ENCODE measurements around the gene KRTAP25-1. TPM values are rescaled to one million over a fixed set of nuclear protein-coding genes. Genes with fewer than 3 reads are reported as not detected.

KRTAP25-1 gene
- total RNA-seq = not detected
- long read RNA-seq, donor 1 = 0 reads
- long read RNA-seq, donor 2 = 0 reads

- ATAC-seq = no peak
- H3K4me3 ChIP-seq = no peak within 1 kb of the TSS
- TF ChIP-seq, protein P1, sequence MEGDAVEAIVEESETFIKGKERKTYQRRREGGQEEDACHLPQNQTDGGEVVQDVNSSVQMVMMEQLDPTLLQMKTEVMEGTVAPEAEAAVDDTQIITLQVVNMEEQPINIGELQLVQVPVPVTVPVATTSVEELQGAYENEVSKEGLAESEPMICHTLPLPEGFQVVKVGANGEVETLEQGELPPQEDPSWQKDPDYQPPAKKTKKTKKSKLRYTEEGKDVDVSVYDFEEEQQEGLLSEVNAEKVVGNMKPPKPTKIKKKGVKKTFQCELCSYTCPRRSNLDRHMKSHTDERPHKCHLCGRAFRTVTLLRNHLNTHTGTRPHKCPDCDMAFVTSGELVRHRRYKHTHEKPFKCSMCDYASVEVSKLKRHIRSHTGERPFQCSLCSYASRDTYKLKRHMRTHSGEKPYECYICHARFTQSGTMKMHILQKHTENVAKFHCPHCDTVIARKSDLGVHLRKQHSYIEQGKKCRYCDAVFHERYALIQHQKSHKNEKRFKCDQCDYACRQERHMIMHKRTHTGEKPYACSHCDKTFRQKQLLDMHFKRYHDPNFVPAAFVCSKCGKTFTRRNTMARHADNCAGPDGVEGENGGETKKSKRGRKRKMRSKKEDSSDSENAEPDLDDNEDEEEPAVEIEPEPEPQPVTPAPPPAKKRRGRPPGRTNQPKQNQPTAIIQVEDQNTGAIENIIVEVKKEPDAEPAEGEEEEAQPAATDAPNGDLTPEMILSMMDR (IDR thresholded peaks at IDR 0.05) = no peak
- H3K36me3 ChIP-seq (ENCODE audit: low read depth) = no peaks in the 10 kb centered on the region
- no peak for DNase-seq
- H3K9me3 ChIP-seq = no peaks in the 10 kb centered on the region
- intact Hi-C loops (cut with DNase I, micrococcal nuclease) = no loop called here
- no peaks in the 10 kb centered on the region for H3K4me1 ChIP-seq (ENCODE audit: low read depth)
Observed at GRCh38 chr21:30289215-30289614, at the start of gene KRTAP25-1. Gene KRTAP25-1, minus strand, starts transcription at chr21:30289514. Its CDS starts 24 bp downstream, at chr21:30289490.

DNA sequence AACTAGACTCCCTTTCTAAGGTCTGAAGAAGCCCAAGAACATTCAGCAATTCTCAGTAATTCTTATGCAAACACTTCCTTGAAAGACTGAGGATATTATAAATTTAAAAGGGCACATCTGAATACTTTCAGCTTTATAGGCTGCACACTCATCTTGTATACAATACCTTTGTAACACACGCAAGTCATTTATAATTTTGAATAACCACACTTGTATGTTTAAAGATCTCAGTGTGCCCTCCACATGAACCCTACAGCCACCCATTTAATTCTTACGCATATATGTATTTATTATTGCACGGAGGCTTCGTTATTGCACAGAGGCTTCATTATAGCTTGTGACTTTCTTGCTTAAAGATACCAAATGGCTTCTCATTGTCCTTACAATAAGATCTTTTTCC is 49.4 kb upstream of the KRTAP25-1 start:
- Histone ChIP-seq H3K36me3 (ENCODE audit: low read depth) (no peaks in the 10 kb centered on the region), H3K4me3 (no peak overlapping the region), H3K4me1 (ENCODE audit: low read depth) (no peaks in the 10 kb centered on the region), H3K9me3 (no peaks in the 10 kb centered on the region)
- DNase-seq (no peak), ATAC-seq (no peak)
- intact Hi-C loops (cut with DNase I, micrococcal nuclease) = no loop called here
- TF ChIP-seq, protein P1 (IDR thresholded peaks at IDR 0.05) = no peak

DNA sequence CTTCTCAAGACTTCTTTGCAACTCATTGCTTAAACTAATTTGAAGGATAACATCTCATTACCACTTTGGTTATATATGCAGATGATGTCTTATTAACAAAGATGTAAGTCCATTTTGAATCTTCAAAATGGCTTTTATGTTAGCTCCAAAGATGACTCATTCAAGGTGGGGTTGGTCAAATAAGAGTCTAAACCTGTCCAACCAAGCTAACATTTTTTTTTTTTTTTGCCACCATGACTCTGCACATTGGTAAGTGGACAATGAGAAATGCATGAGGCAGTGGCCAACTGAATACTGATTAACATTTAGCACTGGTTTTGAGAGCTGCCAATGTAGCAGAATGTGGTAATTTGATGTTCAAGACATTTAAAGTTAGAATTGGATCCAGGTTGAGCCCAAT is 48.5 kb upstream of the KRTAP25-1 start:
- H3K9me3 ChIP-seq = no peaks in the 10 kb centered on the region
- TF ChIP-seq, protein P1 (IDR thresholded peaks at IDR 0.05) = no peak
- no peaks in the 10 kb centered on the region for H3K36me3 ChIP-seq (ENCODE audit: low read depth)
- ATAC-seq (no peak), DNase-seq (no peak)
- intact Hi-C loops (cut with DNase I, micrococcal nuclease) = no loop called here
- no peaks in the 10 kb centered on the region for H3K4me1 ChIP-seq (ENCODE audit: low read depth)
- H3K4me3 ChIP-seq = no peak overlapping the region

- H3K4me1 ChIP-seq (ENCODE audit: low read depth) = no peaks in the 10 kb centered on the region
- no peaks in the 10 kb centered on the region for H3K9me3 ChIP-seq
- H3K36me3 ChIP-seq (ENCODE audit: low read depth) = no peaks in the 10 kb centered on the region
- no peak within 1 kb of the TSS for H3K4me3 ChIP-seq
- intact Hi-C loops (cut with DNase I, micrococcal nuclease) = no loop called here
- no peak for ATAC-seq
- TF ChIP-seq, protein P1 (IDR thresholded peaks at IDR 0.05) = no peak
- DNase-seq = no peak
Observed at GRCh38 chr21:30337276-30337744, 48.0 kb upstream of the KRTAP25-1 start, which contains the start of gene KRTAP27-1. Gene KRTAP27-1, minus strand, starts transcription at chr21:30337694. Its CDS starts 26 bp downstream, at chr21:30337668.

- H3K4me3 ChIP-seq = no peak overlapping the region
- H3K9me3 ChIP-seq = no peaks in the 10 kb centered on the region
- intact Hi-C loops (cut with DNase I, micrococcal nuclease) = no loop called here
- no peak for ATAC-seq
- H3K36me3 ChIP-seq (ENCODE audit: low read depth) = no peaks in the 10 kb centered on the region
- no peak for DNase-seq
- TF ChIP-seq, protein P1 (IDR thresholded peaks at IDR 0.05) = no peak
- H3K4me1 ChIP-seq (ENCODE audit: low read depth) = no peaks in the 10 kb centered on the region
Observed at GRCh38 chr21:30336596-30336995, 47.3 kb upstream of the KRTAP25-1 start.

GRCh38 chr21:30333736-30334135 is 44.4 kb upstream of the KRTAP25-1 start:
- Histone ChIP-seq H3K9me3 (no peaks in the 10 kb centered on the region), H3K4me1 (ENCODE audit: low read depth) (no peaks in the 10 kb centered on the region), H3K4me3 (no peak overlapping the region), H3K36me3 (ENCODE audit: low read depth) (no peaks in the 10 kb centered on the region)
- no peak for ATAC-seq
- TF ChIP-seq, protein P1 (IDR thresholded peaks at IDR 0.05) = no peak
- DNase-seq = no peak
- intact Hi-C loops (cut with DNase I, micrococcal nuclease) = no loop called here
